ENCODE data around the gene MTMR1. TPM values are rescaled to one million over a fixed set of nuclear protein-coding genes. Genes with fewer than 3 reads are reported as not detected.

MTMR1 gene
- total RNA-seq, 3 donors from 2014 or later (not counting 1 experiment from before 2014, with no cell fraction given): 43.0 to 45.1 (median 43.1) TPM

DNA sequence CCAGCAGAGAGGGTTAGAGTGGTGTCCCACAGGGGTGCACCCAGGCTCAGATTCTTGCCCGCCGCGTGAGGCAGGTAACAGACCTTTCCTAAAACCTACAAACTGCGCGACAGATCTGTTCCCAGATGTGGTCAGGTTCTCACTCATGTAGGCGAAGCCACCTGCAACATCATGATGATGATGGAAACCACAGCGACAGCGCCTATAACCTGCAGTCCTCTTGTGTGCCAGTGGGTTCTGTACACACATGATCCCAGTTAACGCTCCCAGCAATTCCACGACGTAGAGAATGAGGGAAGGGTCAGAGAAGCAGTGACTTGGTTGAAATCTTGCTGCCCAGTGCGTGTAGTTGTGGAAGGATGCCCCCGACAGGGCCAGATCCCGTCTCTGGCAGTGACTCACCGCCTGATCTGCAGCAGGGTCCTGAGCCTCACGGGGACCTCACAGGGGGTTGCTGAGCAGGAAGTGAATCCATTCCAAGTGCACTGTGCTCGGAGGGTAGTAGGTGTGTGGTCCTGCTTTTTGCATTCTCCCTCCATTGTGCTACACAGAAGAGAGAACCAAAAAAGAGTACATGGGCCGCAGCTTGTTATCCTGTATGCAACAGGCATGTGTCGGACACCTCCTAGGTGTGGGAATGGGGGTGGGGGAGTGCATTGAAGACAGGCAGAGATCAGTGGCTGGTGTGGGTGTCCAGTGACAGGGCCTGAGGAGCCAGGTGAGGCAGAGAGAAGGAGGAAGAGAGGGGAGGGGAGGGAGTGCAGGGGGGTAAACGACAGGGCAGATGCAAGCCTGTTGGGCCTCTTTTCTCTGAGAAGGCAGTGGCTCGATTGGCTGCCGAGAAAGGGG lies 66.6 kb downstream of the MTMR1 start:
- no peaks in the 10 kb centered on the region for H3K27me3 Mint-ChIP-seq (ENCODE audit: low read depth in 2 of 2)
- no peaks in the 10 kb centered on the region for H3K9me3 ChIP-seq (ENCODE audit: control insufficient read depth, insufficient read depth, low read length)
- 100% methylated on average over 2 of the region's 22 CpGs for WGBS (ENCODE audit: insufficient coverage)
- H3K4me3 ChIP-seq (ENCODE audit: low read length): no peak overlapping the region
- peaks cover 6% of the 10 kb centered on the region for H3K36me3 Mint-ChIP-seq
- H3K4me3 Mint-ChIP-seq: no peak overlapping the region
- H3K4me1 Mint-ChIP-seq: peaks cover 6 to 10% of the 10 kb centered on the region in 2 donors
- ATAC-seq (no peak), DNase-seq (no peak)
- H3K9me3 Mint-ChIP-seq: no peaks in the 10 kb centered on the region
- H3K27ac ChIP-seq (ENCODE audit: low read length): no peak overlapping the region
- H3K27me3 ChIP-seq (ENCODE audit: control insufficient read depth, insufficient read depth, low read length): no peaks in the 10 kb centered on the region
- intact Hi-C loops (cut with micrococcal nuclease): no loop called here
- TF ChIP-seq, protein P1, sequence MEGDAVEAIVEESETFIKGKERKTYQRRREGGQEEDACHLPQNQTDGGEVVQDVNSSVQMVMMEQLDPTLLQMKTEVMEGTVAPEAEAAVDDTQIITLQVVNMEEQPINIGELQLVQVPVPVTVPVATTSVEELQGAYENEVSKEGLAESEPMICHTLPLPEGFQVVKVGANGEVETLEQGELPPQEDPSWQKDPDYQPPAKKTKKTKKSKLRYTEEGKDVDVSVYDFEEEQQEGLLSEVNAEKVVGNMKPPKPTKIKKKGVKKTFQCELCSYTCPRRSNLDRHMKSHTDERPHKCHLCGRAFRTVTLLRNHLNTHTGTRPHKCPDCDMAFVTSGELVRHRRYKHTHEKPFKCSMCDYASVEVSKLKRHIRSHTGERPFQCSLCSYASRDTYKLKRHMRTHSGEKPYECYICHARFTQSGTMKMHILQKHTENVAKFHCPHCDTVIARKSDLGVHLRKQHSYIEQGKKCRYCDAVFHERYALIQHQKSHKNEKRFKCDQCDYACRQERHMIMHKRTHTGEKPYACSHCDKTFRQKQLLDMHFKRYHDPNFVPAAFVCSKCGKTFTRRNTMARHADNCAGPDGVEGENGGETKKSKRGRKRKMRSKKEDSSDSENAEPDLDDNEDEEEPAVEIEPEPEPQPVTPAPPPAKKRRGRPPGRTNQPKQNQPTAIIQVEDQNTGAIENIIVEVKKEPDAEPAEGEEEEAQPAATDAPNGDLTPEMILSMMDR (IDR thresholded peaks at IDR 0.05): no peak
- no peaks in the 10 kb centered on the region for H3K4me1 ChIP-seq (ENCODE audit: control insufficient read depth, insufficient read depth, low read length)
- H3K27ac Mint-ChIP-seq: no peak overlapping the region
- H3K36me3 ChIP-seq (ENCODE audit: control insufficient read depth, insufficient read depth, low read length): peaks cover 28% of the 10 kb centered on the region

- Histone ChIP-seq H3K4me3 (ENCODE audit: low read length) (no peak overlapping the region), H3K27me3 (ENCODE audit: control insufficient read depth, insufficient read depth, low read length) (no peaks in the 10 kb centered on the region), H3K36me3 (ENCODE audit: control insufficient read depth, insufficient read depth, low read length) (peaks cover 23% of the 10 kb centered on the region), H3K4me1 (ENCODE audit: control insufficient read depth, insufficient read depth, low read length) (no peaks in the 10 kb centered on the region), H3K27ac (ENCODE audit: low read length) (no peak overlapping the region), H3K9me3 (ENCODE audit: control insufficient read depth, insufficient read depth, low read length) (no peaks in the 10 kb centered on the region)
- ATAC-seq (no peak), DNase-seq (no peak)
- H3K4me1 Mint-ChIP-seq: no peaks in the 10 kb centered on the region
- intact Hi-C loops (cut with micrococcal nuclease): no loop called here
- TF ChIP-seq, protein P1 (IDR thresholded peaks at IDR 0.05): no peak
- peaks cover 6% of the 10 kb centered on the region for H3K36me3 Mint-ChIP-seq
- no peak overlapping the region for H3K4me3 Mint-ChIP-seq
- no peak overlapping the region for H3K27ac Mint-ChIP-seq
- WGBS (ENCODE audit: insufficient coverage): 90% methylated on average over 2 of the region's 7 CpGs
- no peaks in the 10 kb centered on the region for H3K9me3 Mint-ChIP-seq
- no peaks in the 10 kb centered on the region for H3K27me3 Mint-ChIP-seq (ENCODE audit: low read depth in 2 of 2)
These were observed 68.1 kb downstream of the MTMR1 start for GRCh38 chrX:150761176-150761818.

DNA sequence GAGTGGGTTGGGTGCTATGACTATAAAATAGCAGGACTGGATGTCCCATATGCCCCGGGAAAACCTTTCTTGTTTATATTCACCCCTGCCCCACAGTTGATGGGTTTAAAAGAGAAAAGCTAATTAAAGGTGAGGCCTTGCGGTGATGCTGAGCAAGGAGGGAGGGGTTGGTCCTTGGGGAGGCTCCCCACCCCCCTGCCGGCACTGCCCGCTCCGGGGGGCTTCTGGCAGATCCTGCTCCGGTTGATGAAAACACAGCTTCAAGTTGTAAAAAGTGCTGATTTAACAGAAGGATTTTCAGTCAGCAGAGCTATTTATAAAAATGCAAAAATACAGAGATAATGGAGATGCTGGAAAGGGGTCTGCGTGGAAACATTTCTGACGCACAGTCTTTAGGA lies 68.6 kb downstream of the MTMR1 start:
- Histone ChIP-seq H3K27me3 (ENCODE audit: control insufficient read depth, insufficient read depth, low read length) (no peaks in the 10 kb centered on the region), H3K9me3 (ENCODE audit: control insufficient read depth, insufficient read depth, low read length) (no peaks in the 10 kb centered on the region), H3K27ac (ENCODE audit: low read length) (no peak overlapping the region), H3K4me3 (ENCODE audit: low read length) (no peak overlapping the region), H3K36me3 (ENCODE audit: control insufficient read depth, insufficient read depth, low read length) (peaks cover 23% of the 10 kb centered on the region), H3K4me1 (ENCODE audit: control insufficient read depth, insufficient read depth, low read length) (no peaks in the 10 kb centered on the region)
- Mint-ChIP-seq H3K27ac (no peak overlapping the region), H3K4me1 (no peaks in the 10 kb centered on the region), H3K36me3 (peaks cover 6% of the 10 kb centered on the region), H3K4me3 (no peak overlapping the region), H3K9me3 (no peaks in the 10 kb centered on the region), H3K27me3 (ENCODE audit: low read depth in 2 of 2) (no peaks in the 10 kb centered on the region)
- DNase-seq (no peak), ATAC-seq (no peak)
- TF ChIP-seq, protein P1 (IDR thresholded peaks at IDR 0.05): no peak
- intact Hi-C loops (cut with micrococcal nuclease): no loop called here
- WGBS (ENCODE audit: insufficient coverage): 97% methylated on average over 7 of the region's 8 CpGs

All from natural killer cell (primary cell).